AG04449 (cell line): Measurements from ENCODE around the gene GALNT16.

Experiments
- CTCF ChIA-PET: fragments of 350-600 bp; formaldehyde crosslinking; extraction: SDS; loops from one replicate; lab custom pipeline; 2021; ENCODE audit warnings: antibody characterized with exemption; lab: Yijun Ruan, JAX
- POLR2A ChIA-PET: fragments of 400-600, 350-600 bp; formaldehyde crosslinking; extraction: SDS; loops from one replicate; lab custom pipeline; 2020; ENCODE audit warnings: antibody characterized with exemption, inconsistent platforms; lab: Yijun Ruan, JAX
- DNase-seq: peaks from one replicate; pipeline ENCODE4 v3.0.0-alpha.2; 2010; ENCODE audit warnings: low read depth, low spot score
- H3K4me3 ChIP-seq: 2 replicates; pipeline ENCODE4 v1.5.1; 2011; ENCODE audit warnings: low read depth, mild to moderate bottlenecking, control low read depth, low read length
- TF ChIP-seq, protein P1 (sequence below): IDR thresholded peaks from one replicate; pipeline ENCODE4 v1.5.1; 2011; ENCODE audit warnings: mild to moderate bottlenecking, moderate library complexity, low read length, control low read depth, inconsistent platforms; ENCODE audit not compliant: insufficient read depth; ENCODE audit errors: missing control alignments

Gene GALNT16

DNA sequence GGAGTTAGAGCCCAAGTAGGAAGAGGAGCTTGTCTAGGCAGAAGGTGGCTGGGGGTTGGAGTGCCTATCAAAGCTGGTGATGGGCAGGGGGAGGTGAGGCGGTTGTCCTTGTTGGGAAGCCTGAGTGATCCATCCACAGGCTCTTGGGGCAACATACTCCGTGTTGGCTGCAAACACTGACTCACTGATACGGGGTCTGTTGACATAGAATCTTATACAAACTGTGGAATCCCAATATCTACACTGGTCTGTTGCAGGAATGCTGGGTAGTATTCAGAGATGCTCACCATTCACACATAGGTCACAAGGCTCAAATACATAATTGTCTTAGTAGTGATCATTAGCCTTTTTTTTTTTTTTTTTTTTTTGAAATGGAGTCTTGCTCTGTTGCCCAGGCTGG lies 112.2 kb downstream of the GALNT16 start:
- ChIA-PET CTCF (no interaction called here), POLR2A (no interaction called here)
- no peak overlapping the region for H3K4me3 ChIP-seq
- DNase-seq: no peak
- TF ChIP-seq, protein P1, sequence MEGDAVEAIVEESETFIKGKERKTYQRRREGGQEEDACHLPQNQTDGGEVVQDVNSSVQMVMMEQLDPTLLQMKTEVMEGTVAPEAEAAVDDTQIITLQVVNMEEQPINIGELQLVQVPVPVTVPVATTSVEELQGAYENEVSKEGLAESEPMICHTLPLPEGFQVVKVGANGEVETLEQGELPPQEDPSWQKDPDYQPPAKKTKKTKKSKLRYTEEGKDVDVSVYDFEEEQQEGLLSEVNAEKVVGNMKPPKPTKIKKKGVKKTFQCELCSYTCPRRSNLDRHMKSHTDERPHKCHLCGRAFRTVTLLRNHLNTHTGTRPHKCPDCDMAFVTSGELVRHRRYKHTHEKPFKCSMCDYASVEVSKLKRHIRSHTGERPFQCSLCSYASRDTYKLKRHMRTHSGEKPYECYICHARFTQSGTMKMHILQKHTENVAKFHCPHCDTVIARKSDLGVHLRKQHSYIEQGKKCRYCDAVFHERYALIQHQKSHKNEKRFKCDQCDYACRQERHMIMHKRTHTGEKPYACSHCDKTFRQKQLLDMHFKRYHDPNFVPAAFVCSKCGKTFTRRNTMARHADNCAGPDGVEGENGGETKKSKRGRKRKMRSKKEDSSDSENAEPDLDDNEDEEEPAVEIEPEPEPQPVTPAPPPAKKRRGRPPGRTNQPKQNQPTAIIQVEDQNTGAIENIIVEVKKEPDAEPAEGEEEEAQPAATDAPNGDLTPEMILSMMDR: no peak

DNA sequence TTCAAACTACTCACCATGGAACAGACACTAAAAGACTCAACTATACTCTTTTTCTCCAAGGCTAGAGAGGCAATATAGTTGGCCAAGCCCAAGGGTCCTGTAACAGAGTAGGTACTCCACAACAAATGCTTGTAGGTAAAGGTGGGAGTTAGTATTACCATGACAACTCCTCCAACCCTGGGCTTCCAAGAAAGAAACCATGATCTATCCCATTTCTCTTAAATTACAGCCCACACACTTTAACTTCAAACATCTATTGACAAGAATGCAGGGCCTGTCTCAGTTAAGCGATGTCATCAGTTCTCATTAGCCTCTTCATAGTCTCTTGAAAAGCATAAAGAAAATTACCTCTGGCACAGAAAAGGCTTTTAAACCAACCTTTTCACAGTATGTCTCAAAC lies 113.1 kb downstream of the GALNT16 start:
- ChIA-PET CTCF (no interaction called here), POLR2A (no interaction called here)
- no peak for DNase-seq
- TF ChIP-seq, protein P1: no peak
- no peak overlapping the region for H3K4me3 ChIP-seq

DNA sequence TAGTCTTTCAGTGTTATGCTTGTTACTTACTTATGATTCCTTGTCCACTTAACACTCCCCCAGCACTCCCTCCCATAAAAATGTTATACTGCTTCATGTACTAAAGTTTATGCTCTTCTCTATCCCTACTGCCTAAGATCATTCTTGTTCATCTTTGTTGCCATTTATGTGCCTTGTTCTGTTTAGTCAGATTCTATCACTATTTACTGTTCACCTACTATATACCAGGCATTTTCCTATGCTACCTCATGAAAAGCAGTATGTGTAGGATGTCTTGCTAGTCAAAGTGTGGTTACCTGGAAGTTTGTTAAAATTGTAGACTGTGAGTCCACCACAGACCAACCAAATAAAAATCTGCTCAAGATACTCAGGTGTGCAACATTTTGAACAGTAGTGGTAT lies 114.3 kb downstream of the GALNT16 start:
- TF ChIP-seq, protein P1: no peak
- H3K4me3 ChIP-seq: no peak overlapping the region
- CTCF ChIA-PET: interaction anchor here (2.0 kb wide), 1 partner anchor 132 kb away, joined by 6 read pairs; no protein-coding TSS in a partner anchor
- POLR2A ChIA-PET: no interaction called here
- DNase-seq: no peak

DNA sequence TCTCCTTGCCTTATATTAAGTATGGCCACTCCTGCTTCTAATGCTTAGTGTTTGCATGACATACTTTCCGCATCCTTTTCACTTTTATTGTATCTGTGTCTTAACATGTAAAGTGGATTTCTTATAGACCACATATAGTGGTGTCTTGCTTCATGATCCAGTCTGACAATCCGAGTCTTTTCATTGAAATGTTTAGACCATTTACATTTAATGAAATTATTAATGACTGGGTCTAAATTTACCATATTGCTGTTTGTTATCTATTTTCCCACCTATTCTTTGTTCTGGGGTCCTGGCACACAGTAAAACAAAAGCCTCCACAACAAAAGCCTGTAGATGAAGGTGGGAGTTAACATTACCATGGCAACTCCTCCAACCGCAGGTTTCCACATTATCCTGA lies 115.2 kb downstream of the GALNT16 start:
- TF ChIP-seq, protein P1: no peak
- no peak for DNase-seq
- ChIA-PET CTCF (interaction anchor here (2.0 kb wide), 1 partner anchor 133 kb away, joined by 6 read pairs; no protein-coding TSS in a partner anchor), POLR2A (no interaction called here)
- no peak overlapping the region for H3K4me3 ChIP-seq

DNA sequence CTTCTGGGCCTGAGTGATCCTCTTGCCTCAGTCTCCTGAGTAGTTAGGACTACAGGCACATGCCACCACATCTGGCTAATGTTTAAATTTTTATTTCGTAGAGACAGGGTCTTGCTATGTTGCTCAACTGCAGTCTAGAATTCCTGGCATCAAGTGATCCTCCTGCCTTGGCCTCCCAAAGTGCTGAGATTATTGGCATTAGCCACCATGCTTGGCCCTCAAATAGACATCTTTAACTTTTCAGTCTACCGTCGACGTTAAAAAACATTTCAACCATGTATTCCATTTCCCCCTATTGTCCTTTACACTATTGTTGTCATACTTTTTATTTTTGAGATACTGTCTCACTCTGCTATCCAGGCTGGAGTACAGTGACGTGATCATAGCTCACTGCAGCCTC lies 115.8 kb downstream of the GALNT16 start:
- H3K4me3 ChIP-seq: no peak overlapping the region
- TF ChIP-seq, protein P1: no peak
- CTCF ChIA-PET: interaction anchor here (1.3 to 1.5 kb wide), 3 partner anchors 12 to 133 kb away, joined by 3 to 7 read pairs (median 5); no protein-coding TSS in a partner anchor
- DNase-seq: no peak
- POLR2A ChIA-PET: no interaction called here

DNA sequence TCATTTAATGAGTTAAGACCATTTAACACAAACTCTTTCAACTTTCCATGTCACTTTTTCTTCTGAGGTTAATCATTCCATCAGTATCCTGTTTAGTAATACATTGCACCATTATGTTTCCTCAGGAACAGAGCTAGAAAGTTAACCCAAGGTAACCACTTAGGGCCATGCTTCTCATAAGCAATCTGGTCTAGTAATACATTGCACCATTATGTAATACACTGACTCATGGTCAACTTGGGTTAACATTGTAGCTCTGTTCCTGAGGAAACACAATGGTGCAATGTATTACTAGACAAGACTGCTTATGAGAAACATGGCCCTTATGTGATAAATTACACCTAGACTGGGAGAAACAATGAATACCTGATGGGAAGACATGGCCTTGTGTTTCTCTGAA lies 116.5 kb downstream of the GALNT16 start:
- H3K4me3 ChIP-seq: no peak overlapping the region
- TF ChIP-seq, protein P1: no peak
- CTCF ChIA-PET: interaction anchor here (1.3 to 1.5 kb wide), 3 partner anchors 13 to 133 kb away, joined by 3 to 7 read pairs (median 5); no protein-coding TSS in a partner anchor
- DNase-seq: no peak
- POLR2A ChIA-PET: no interaction called here
